Skin epidermis (tissue), 12 donors: ENCODE data around the gene PTPMT1.

ENCODE experiments used
- H3K27ac ChIP-seq, 21 experiments: fragments of 200-600 bp; sonication (generic) in 11 of 21; one replicate each; pipeline ENCODE4 v1.5.0; 2020; ENCODE audit warnings: mild to moderate bottlenecking in 3 of 21, inconsistent platforms in 2 of 21, moderate library complexity in 2 of 21
- H3K4me3 ChIP-seq, 7 experiments: fragments of 200-600 bp; sonication (generic) in 2 of 7; one replicate each; pipeline ENCODE4 v1.5.0; 2020; ENCODE audit warnings: inconsistent platforms in 2 of 7, mild to moderate bottlenecking in 2 of 7, moderate library complexity in 1 of 7

PTPMT1 gene

DNA sequence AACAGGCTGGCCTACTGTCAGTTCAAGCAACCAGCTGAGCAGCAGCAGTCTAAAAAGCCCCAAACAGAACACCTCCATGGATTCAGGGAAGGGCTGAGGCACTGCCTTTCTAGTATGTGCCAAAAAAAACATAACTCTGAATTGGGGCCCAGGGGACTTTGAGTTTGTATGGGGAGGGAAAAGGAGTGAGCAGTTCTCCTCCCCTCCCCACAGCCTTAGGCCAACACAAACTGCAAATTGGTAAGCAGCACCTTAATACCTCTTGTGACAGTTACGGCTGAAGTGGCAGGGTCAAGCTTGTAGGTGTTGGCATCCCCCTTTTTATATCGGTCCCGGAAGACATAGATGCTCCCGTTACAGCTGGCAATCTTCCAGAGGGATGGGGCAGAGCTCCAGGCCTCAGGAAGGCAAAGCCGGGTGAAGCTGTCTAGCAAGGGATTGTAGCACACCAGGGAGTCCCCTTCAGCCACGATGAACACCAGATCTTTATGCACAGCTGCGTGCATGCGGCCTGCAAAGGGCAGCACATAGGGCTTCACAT lies 7.4 kb downstream of the PTPMT1 start:
- Histone ChIP-seq H3K27ac (peak overlapping the region in 1 of 21 experiments; percentile 29), H3K4me3 (no peak overlapping the region)

DNA sequence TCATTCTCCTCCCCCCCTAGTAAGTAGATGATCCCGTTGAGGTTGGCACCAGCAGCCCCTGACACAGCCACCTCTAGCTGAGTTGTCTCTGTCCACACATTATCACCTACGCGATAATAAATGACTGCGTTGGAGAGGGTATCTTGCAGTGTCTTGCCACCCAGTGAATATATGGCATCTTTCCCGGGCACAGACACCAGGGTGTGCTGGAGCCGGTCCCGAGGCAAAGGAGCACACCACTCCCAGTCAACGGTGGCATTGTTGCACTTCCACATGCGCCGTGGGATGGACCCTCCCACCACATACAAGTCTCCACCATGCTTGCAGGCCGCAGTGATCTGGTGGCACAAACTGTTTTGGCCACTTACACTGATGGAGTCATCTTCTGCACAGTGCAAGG lies 7.9 kb downstream of the PTPMT1 start:
- Histone ChIP-seq H3K4me3 (no peak overlapping the region), H3K27ac (no peak overlapping the region)

DNA sequence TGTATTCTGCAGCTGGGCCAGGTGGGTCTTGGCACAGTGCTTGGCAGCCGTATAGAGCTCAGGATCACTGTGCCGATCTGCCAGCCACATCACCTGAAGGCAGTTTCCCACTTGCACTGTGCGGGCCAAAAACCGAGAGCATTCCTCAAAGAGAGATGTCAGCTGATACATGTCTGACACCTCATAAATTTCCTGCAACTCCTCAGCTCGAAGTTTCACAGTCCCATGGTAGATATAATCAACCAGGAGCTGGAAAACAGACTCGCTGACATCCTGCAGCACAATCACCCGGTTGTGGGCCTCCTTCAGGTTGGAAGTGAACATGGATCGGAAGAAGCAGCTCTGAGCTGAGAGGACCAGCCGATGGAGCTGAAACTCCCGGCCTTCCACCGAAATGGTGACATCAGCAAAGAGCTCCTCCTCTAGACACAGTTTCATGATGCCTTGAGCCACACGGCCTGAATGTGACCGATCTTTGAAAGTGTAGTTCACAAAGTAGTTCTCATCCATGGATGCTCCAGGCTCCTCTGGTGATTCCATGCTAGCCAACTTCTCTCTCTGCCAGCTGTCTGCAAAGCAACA lies 12.2 kb downstream of the PTPMT1 start:
- H3K4me3 ChIP-seq: peak overlapping the region in 2 of 7 experiments; percentile 91 to 96
- peak overlapping the region in 7 of 21 experiments; percentile 89 to 95 (median 93) for H3K27ac ChIP-seq

DNA sequence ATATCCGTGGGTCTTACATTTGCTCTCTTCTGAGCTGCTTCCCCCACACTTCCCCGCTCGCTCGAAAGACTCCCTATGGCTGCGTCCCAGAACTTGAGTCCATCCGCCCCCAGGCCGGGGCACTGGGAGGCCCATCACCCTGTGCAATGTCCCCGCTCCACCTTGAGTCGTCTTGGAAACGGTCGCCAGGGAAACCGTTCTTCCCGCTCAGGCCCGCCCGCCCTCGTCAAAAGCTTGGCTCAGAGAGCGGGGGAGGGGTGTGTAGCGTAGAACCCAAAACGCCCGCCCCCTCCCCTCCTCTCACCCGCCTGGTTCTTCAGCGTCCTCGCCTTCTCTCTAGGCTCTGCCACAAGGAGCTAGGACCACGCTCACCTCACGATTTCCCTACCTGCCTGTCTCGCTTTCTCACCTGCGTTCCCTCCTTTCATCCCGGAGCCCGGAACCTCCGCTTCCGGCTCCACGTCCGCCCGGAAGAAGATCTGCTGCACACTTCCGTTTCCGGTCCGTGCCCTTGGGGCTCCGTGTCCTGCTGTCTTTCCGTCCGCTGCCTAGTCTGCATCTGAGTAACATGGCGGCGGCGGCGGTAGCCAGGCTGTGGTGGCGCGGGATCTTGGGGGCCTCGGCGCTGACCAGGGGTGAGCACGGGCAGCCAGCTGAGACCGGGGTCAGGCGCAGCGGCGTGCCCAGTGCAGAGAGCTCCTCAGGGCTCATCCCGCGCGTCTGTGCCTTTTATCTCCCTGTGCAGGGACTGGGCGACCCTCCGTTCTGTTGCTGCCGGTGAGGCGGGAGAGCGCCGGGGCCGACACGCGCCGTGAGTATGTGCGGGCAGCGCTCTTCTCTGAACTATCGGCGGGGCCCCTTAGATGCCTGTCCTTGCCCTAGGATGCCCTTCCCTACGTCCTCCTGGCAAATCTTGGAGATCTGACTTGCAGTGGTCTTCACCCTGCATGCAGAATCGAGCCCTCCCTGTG lies 13.4 kb downstream of the PTPMT1 start, which contains the start of the genes KBTBD4 and NDUFS3:
Gene KBTBD4 (minus strand): TSS at position 447 of the 971 bp plus-strand sequence. CDS start 19 bp downstream, at position 428.
Gene NDUFS3 (plus strand): TSS at position 551 of the 971 bp plus-strand sequence. CDS start 18 bp downstream, at position 569.
- H3K27ac ChIP-seq: peak within 1 kb of the TSS; percentile 38 to 97 (median 91)

DNA sequence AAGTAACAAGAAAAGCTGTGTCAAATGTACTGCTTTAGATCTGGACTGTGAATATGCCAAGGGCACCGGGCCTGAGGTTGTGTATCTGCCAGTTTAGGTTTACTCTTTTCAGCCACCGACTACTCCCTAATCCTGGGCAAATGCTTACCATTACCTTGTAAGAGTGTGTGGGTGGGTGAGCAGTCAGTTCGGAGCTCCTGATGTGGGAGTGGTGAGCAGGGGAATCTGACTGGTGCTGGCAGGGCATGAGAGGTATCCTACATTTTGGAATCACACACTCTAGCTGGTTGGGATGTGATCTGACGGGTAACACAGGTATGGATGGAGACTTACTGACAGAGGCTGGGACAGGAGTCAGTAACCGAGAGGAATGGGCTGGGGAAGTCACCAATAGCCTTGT lies 18.4 kb downstream of the PTPMT1 start:
- no peak overlapping the region for H3K27ac ChIP-seq
- no peak overlapping the region for H3K4me3 ChIP-seq

More for the DNA sequence above, 13.4 kb downstream of the PTPMT1 start, which contains the start of the genes KBTBD4 and NDUFS3:
- H3K4me3 ChIP-seq: peak within 1 kb of the TSS; percentile 80 to 96 (median 93)

DNA sequence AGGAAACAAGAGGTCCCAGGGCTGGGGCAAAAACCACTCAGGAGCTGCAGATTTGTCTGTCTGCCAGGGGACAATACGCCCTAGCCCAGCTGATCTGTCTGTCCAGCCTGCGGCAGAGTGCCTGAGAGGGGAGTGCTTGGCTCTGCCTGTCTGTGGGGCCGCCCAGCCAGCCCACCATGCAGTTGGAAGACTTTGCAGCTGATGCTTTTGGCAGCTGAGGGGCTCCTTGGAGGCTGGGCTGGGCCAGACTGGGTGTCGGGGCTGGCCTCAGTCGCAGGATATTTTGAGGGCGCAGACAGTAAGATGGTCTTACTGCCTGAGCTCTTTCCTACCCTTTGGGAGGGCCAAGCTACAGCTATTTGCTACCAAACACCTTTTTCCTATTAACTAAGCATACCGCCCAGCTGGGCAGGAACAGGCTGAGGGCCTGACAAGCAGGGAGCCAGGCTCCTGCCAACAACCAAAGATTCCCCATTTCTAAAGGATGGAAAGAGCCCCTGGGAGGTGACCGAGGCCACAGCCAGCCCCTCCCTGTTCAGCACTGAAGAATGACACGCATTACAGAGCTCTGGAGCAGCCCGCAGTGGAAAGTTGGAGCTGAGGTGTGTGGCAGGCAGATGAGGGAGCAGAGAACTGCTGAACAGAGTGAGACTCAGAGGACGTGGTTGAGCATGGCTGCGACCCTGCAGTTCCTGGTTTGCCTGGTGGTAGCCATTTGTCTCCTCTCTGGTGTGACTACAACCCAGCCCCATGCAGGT lies 20.9 kb downstream of the PTPMT1 start, which contains the start of gene FAM180B:
Gene FAM180B (plus strand): TSS at position 581 of the 758 bp plus-strand sequence. CDS start 91 bp downstream, at position 672.
- H3K27ac ChIP-seq: peak within 1 kb of the TSS in 17 of 21 experiments; percentile 11 to 73 (median 55)

DNA sequence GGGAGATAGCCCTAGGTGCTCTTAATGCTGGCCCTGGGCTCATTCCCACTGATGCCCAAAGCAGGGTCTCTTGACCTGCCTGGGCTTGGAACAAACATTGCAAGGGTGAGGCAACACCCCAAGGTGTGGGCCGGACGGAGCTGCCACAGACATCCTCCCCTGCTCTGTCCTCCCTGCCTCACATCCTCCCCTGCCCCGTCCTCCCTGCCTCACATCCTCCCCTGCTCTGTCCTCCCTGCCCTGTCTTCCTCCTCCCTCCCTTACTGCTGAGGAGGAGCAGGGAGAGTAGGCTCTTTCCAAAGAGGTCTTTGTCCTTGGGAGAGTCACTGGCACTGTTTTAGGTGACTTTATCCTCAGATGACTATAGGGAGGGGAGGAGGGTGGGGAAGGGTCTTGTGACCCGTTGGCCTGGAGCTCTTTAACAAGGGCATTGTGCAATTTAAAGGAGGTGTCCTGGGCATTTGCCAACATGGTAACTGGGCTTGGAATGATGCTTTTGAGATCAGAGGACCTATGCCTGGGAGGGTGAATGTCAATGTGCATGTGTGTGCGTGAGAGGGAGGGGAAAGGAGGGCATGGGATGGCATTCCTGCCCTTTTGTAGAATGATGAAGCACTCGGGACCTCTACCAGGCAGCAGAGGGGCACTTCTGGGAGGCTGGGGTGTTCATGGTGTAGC lies 21.8 kb downstream of the PTPMT1 start:
- H3K4me3 ChIP-seq: peak overlapping the region in 1 of 7 experiments; percentile 25
- peak overlapping the region in 16 of 21 experiments; percentile 11 to 73 (median 57) for H3K27ac ChIP-seq

More for the DNA sequence above, 20.9 kb downstream of the PTPMT1 start, which contains the start of gene FAM180B:
- peak within 1 kb of the TSS in 1 of 7 experiments; percentile 25 for H3K4me3 ChIP-seq

DNA sequence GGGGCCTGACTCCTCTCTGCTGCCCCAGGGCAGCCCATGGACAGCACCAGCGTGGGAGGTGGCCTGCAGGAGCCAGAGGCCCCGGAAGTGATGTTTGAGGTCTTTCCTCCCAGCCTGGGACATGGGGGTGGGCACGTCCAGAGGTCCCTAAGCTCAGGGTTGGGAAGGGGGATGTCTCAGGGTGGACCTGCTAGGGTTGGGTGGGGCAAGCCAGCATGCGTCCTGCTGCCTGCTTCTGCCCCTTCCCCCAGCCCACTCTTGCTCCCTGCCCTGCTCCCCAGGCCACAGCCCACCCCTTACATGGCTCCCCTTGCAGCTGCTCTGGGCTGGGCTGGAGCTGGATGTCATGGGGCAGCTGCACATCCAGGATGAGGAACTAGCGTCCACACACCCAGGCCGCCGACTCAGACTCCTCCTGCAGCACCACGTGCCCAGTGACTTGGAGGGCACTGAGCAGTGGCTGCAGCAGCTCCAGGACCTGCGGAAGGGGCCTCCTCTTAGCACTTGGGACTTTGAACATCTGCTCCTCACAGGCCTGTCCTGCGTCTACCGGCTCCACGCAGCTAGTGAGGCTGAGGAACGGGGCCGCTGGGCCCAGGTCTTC lies 22.4 kb downstream of the PTPMT1 start:
- Histone ChIP-seq H3K4me3 (peak overlapping the region in 1 of 7 experiments; percentile 15), H3K27ac (peak overlapping the region in 16 of 21 experiments; percentile 11 to 73 (median 57))

DNA sequence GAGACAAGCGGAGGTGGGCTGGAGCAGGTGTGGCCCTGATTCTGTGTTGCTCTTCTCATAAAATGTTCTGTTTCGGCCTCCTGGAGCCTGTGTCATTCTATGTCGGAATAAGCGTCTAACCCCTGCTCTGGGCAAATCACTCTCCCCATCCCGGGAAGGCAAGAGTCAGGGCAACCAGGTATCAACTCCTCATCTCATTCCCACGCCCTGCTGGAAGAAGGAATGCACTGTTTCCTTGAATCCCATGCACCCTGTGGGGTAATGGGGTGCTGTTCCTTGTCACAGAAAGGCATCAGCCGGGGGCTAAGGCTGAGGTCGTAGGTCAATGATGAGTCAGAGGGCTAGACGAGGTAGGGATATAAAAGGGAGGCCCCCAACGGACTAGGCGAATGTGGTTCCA lies 23.7 kb downstream of the PTPMT1 start:
- Histone ChIP-seq H3K4me3 (peak overlapping the region in 1 of 7 experiments; percentile 24), H3K27ac (no peak overlapping the region)

DNA sequence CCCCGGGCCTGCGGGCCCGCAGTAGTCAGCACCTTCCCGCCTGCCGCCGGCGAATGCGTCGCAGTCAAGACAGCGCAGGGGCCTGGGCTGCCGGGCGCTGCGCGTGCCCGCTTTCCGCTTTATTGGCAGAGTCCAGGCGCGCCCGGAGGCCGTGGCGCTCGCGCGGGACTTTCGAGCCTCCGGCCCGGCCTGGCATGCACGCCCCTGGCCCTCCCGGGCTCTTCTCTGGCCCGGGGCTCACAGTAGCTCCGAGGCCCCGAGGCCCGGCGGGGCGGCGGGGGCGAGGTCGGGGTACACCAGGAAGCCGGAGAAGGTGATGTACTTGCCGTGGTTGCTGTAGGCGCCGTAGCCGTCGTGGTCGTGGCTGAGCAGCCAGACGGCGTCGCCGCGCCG lies 24.2 kb downstream of the PTPMT1 start:
- peak overlapping the region in 1 of 7 experiments; percentile 24 for H3K4me3 ChIP-seq
- no peak overlapping the region for H3K27ac ChIP-seq

DNA sequence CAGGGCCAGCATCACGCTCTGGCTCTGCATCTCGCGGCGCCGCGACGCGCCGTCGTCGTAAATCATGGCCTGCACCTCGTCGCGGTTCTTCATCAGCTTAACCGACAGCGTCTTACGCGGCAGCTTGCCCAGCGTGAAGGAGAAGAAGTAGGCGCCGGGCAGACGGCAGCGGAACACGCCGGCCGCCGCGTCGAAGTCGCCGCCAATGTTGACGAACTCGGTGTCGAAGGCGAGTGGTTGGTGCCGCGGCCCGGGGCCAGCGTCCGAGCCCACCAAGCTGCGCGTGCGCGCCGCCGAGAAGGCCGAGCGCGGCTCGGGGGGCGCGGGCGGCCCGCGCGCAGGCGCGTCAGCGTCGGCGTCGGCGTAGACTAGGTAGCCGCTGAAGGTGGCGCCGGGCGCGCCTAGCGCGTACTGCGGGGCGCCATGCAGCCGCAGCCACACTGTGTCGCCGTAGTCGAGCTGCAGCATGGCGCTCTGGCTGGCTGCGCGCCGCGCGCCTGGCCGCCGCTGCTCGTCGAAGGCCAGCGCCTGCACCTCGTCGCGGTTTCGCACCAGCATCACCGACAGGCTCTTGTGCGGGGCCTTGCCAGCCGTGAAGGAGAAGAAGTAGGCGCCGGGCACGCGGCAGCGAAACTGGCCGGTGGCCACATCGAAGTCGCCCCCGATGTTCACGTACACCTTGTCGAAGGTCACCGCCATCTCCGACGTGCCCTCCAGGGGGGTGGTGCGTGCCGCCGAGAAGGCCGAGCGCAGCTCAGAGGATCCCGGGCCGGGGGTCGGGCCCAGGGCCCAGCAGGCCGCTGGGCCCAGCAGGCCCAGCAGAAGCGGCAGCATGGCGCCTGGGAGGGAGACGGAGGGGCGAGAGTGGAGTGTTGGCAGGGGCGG lies 24.8 kb downstream of the PTPMT1 start:
- no peak overlapping the region for H3K27ac ChIP-seq
- H3K4me3 ChIP-seq: peak overlapping the region in 1 of 7 experiments; percentile 24

DNA sequence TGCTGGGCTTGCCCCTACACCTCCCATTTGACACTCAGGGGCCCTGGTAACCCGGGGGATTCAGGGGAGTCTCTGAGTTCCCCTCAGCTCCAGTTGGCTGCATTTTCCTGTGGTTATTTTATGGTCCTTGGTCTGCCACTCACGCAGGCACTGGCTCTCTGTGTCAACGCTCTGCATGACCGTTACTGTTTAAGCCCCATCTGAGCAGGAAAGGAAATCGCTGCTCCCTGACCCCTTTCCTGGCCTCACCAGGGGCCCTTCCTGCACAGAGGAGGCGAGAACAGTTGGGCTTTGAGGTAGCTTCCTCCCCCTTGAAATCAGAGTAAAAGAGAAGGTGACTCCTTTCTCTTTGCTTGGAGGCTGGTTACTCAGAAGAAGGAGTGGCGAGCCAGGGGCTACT lies 26.4 kb downstream of the PTPMT1 start:
- Histone ChIP-seq H3K27ac (no peak overlapping the region), H3K4me3 (no peak overlapping the region)

DNA sequence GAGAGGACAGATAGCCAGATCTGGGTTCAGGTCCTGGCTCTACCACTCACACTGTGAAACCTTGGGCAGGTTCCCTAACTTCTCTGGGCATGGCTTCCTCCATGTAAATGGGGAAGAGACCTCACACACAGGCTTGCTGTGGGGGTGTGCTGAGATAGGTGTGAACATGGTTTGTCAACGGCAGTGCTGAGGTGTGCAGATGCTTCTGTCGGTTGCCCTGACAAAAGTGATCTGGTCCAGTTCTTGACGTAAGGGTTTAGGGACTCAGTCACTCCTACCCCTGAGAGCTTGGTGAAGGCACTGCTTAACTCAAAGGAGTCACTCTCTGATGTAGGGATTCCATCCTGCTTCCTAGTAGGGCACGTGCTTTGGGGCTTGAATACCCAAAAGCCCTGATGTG lies 26.9 kb downstream of the PTPMT1 start:
- H3K27ac ChIP-seq: no peak overlapping the region
- H3K4me3 ChIP-seq: no peak overlapping the region

DNA sequence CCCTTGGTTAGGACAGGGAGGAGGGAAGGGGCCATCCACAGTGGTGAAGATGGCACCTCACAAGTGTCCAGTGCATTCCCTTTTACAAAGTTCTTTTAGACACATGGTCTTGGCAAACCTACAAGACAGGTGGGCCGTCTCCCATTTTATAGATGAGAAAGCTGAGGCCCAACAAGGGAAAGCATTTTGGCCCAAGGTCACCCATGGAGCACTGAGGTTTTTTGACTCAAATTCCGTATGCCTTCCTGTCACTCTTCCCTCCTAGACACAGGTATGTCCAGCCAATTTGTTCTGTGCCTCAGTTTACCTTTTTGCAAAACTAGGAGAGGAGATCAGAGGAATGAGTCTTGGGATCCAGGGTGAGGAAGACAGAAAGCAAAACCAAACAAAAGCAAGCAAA lies 27.6 kb downstream of the PTPMT1 start:
- Histone ChIP-seq H3K27ac (no peak overlapping the region), H3K4me3 (no peak overlapping the region)

DNA sequence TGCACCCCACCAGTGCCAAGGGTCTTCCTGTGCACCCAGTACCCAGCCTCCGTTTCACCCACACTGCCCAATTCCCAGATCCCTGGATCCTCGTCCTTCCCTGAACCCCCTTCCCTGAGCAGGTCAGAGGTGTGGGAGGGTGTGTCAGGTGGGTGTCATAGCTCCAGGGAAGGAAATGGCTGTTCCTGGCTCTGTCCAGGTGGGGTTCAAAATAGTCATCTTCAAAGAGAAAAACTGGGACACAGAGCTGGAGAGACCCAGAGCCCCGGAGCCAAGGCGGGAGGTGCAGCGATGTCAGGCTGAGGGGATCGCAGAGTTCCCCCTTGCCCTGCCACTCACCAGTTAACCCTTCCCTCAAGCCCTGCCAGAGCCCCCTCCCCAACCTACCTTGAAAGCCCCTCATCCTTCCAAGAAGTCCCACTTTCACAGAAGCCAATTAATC lies 28.1 kb downstream of the PTPMT1 start:
- H3K27ac ChIP-seq: peak overlapping the region in 1 of 21 experiments; percentile 21
- peak overlapping the region in 3 of 7 experiments; percentile 7 to 34 (median 26) for H3K4me3 ChIP-seq

DNA sequence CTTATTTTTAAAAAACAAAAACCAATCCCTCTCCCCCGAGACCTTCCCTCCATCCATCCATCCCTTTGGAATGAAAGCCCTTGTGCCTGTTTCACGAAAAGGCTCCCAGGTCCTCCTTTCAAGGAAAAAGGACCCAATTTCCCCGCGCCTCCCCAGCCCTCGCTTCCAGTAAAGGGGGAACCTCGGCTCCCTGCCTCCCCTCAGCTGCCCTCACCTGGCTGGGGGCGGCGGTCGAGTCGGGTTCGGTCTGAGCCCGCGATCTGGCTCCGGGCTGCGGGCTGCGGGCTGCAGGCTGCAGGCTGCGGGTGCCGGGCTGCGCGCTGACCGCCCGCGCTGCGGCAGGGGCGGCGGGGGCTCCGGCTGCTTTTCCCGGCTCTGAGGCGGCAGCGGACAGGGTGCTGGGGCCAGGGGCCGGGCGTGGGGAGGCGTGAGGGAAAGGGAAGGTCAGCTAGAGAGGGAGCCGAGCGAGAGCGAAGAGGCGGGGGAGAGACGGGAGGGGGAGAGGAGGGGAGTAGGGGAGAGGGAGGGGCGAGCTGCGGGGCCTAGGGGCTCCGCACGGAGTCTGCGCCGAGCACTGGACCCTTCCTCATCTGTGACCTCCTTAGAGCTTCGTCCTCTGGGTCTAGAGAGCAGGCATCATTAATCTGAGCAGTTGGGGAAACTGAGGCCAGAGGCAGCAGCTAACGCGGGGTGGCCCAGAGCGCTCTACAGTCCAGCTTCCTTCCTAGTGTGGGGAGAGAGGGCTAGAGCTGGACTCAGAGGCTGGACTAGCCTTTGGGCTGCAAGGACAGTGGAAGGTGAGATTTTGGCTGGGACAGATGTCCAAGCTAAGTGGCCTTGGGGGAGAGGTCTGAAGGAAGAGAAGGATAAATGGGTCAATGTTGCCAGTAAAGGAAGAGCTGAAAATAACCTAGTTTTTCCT lies 28.8 kb downstream of the PTPMT1 start, which contains the start of gene C1QTNF4:
Gene C1QTNF4 (minus strand): TSS at position 478 of the 922 bp plus-strand sequence. CDS start 3,601 bp downstream, outside the sequence.
- peak within 1 kb of the TSS in 3 of 7 experiments; percentile 7 to 34 (median 26) for H3K4me3 ChIP-seq
- H3K27ac ChIP-seq: peak within 1 kb of the TSS in 1 of 21 experiments; percentile 21
